H1 (cell line): Measurements from ENCODE around the gene ELAVL2. TPM values are rescaled to one million over a fixed set of nuclear protein-coding genes. Genes with fewer than 3 reads are reported as not detected.

Experiments used
- CTCF ChIA-PET: fragments of 300-600 bp; sonication (Branson Sonifier 250); formaldehyde crosslinking; loops from one replicate; lab custom pipeline; 2021; ENCODE audit not compliant: partially characterized antibody; lab: Charles Lee
- POLR2A ChIA-PET: fragments of 300-600 bp; sonication (Branson Sonifier 250); formaldehyde crosslinking; loops from one replicate; lab custom pipeline; 2021; ENCODE audit warnings: inconsistent platforms; ENCODE audit not compliant: partially characterized antibody; lab: Charles Lee
- DNase-seq, 2 experiments: peaks; one replicate each; pipeline versions ENCODE4 v3.0.0 to v3.0.0-alpha.2; 2010 to 2022; ENCODE audit warnings: low spot score in 2 of 2, low read depth in 1 of 2, mixed read lengths in 1 of 2
- FAIRE-seq: peaks from 2 replicates; lab custom pipeline; 2011; peaks lifted over from hg19 to GRCh38; lab: Jason Lieb, UNC
- H2AFZ ChIP-seq: 2 replicates; pipeline ENCODE4 v1.8.1; 2012; ENCODE audit warnings: low read length, inconsistent platforms
- H2AK5ac ChIP-seq: 2 replicates; pipeline ENCODE4 v1.6.1; 2013; ENCODE audit warnings: low read depth, low read length
- H2BK120ac ChIP-seq: replicated peaks from 2 replicates; pipeline ENCODE3; 2013; ENCODE audit warnings: low read depth, low read length, inconsistent platforms
- H2BK12ac ChIP-seq: 2 replicates; pipeline ENCODE4 v1.6.1; 2013; ENCODE audit warnings: low read depth, low read length
- H2BK15ac ChIP-seq: 2 replicates; pipeline ENCODE4 v1.6.1; 2013; ENCODE audit warnings: low read length
- H2BK20ac ChIP-seq: 2 replicates; pipeline ENCODE4 v1.6.1; 2013; ENCODE audit warnings: low read length
- H2BK5ac ChIP-seq: 2 replicates; pipeline ENCODE4 v1.6.1; 2013; ENCODE audit warnings: low read depth, low read length
- H3K14ac ChIP-seq: 2 replicates; pipeline ENCODE4 v1.6.1; 2013; ENCODE audit warnings: inconsistent platforms; ENCODE audit not compliant: insufficient read length
- H3K18ac ChIP-seq: 2 replicates; pipeline ENCODE4 v1.6.1; 2013; ENCODE audit warnings: low read length; ENCODE audit errors: extremely low read depth
- H3K23ac ChIP-seq: 2 replicates; pipeline ENCODE4 v1.6.1; 2013; ENCODE audit warnings: inconsistent platforms; ENCODE audit not compliant: insufficient read length
- H3K23me2 ChIP-seq: 2 replicates; pipeline ENCODE4 v1.6.1; 2013; ENCODE audit warnings: low read depth, low read length
- H3K27ac ChIP-seq: 2 replicates; pipeline ENCODE4 v1.6.1; 2011; ENCODE audit warnings: low read depth, low read length, inconsistent platforms
- H3K27me3 ChIP-seq, 4 experiments: replicated peaks in 1 of 4; 1 replicate in 1 of 4; 2 replicates in 3 of 4; pipeline versions ENCODE4 v1.6.1 to v1.8.1; 2011 to 2013; ENCODE audit warnings: low read length in 3 of 4, mild to moderate bottlenecking in 3 of 4, inconsistent platforms in 2 of 4, mixed read lengths in 2 of 4, moderate library complexity in 1 of 4; ENCODE audit not compliant: control insufficient read depth in 3 of 4, insufficient read depth in 3 of 4; ENCODE audit errors: extremely low read depth in 1 of 4
- H3K36me3 ChIP-seq, 4 experiments: 2 replicates each; pipeline versions ENCODE4 v1.6.1 to v1.8.1; 2011 to 2013; ENCODE audit warnings: mild to moderate bottlenecking in 4 of 4, low read length in 3 of 4, moderate library complexity in 2 of 4, control low read depth in 1 of 4, inconsistent platforms in 1 of 4; ENCODE audit not compliant: insufficient read depth in 4 of 4, control insufficient read depth in 2 of 4
- H3K4ac ChIP-seq: replicated peaks from 2 replicates; pipeline ENCODE3; 2013; ENCODE audit warnings: low read length, low read depth, mixed read lengths, inconsistent platforms; ENCODE audit not compliant: insufficient read length
- H3K4me1 ChIP-seq, 4 experiments: replicated peaks in 1 of 4; 1 replicate in 1 of 4; 2 replicates in 3 of 4; pipeline versions ENCODE4 v1.6.1 to v1.8.1; 2011 to 2013; ENCODE audit warnings: low read length in 3 of 4, inconsistent platforms in 2 of 4, mixed read lengths in 1 of 4; ENCODE audit not compliant: insufficient read depth in 4 of 4, control insufficient read depth in 3 of 4
- H3K4me2 ChIP-seq, 2 experiments: 2 replicates each; pipeline versions ENCODE4 v1.6.1 to v1.8.1; 2011 to 2013; ENCODE audit warnings: low read depth in 2 of 2, low read length in 2 of 2, control low read depth in 1 of 2, inconsistent platforms in 1 of 2, mild to moderate bottlenecking in 1 of 2; ENCODE audit not compliant: insufficient read depth in 1 of 2
- H3K4me3 ChIP-seq, 4 experiments: fragments of 200-600, 300-600 bp in 1 of 4; sonication (generic), shearing (Covaris generic), sonication (Bioruptor Twin) in 1 of 4; 2 replicates each; pipeline versions ENCODE4 v1.5.1 to v1.8.1; 2011 to 2016; ENCODE audit warnings: low read length in 4 of 4, low read depth in 3 of 4, control low read depth in 2 of 4, inconsistent platforms in 2 of 4, mild to moderate bottlenecking in 2 of 4, mixed read lengths in 1 of 4, moderate library complexity in 1 of 4; ENCODE audit not compliant: insufficient read depth in 2 of 4; ENCODE audit errors: extremely low read depth in 1 of 4
- H3K56ac ChIP-seq: replicated peaks from 2 replicates; pipeline ENCODE3; 2013; ENCODE audit warnings: low read depth, mild to moderate bottlenecking, mixed read lengths, low read length, inconsistent platforms; ENCODE audit not compliant: insufficient read length
- H3K79me1 ChIP-seq: 2 replicates; pipeline ENCODE4 v1.6.1; 2013; ENCODE audit warnings: low read depth, low read length, control low read depth
- H3K79me2 ChIP-seq, 2 experiments: 2 replicates each; pipeline versions ENCODE4 v1.6.1 to v1.8.1; 2012 to 2013; ENCODE audit warnings: low read length in 2 of 2, mild to moderate bottlenecking in 2 of 2, inconsistent platforms in 1 of 2; ENCODE audit not compliant: insufficient read depth in 2 of 2, control insufficient read depth in 1 of 2
- H3K9ac ChIP-seq, 4 experiments: replicated peaks in 1 of 4; 1 replicate in 1 of 4; 2 replicates in 3 of 4; pipeline versions ENCODE4 v1.6.1 to v1.8.1; 2011 to 2013; ENCODE audit warnings: low read depth in 3 of 4, low read length in 3 of 4, control low read depth in 2 of 4, mild to moderate bottlenecking in 2 of 4, moderate library complexity in 2 of 4, inconsistent platforms in 1 of 4; ENCODE audit errors: extremely low read depth in 1 of 4
- H3K9me3 ChIP-seq, 2 experiments: 2 replicates each; pipeline versions ENCODE4 v1.6.1 to v1.8.1; 2012 to 2013; ENCODE audit warnings: mild to moderate bottlenecking in 2 of 2, moderate library complexity in 2 of 2, control low read depth in 1 of 2, inconsistent platforms in 1 of 2, low read depth in 1 of 2, low read length in 1 of 2, mixed read lengths in 1 of 2; ENCODE audit not compliant: insufficient read depth in 2 of 2
- H4K20me1 ChIP-seq, 2 experiments: replicated peaks in 1 of 2; 2 replicates each; pipeline versions ENCODE3 to v1.8.1; 2011 to 2013; ENCODE audit warnings: inconsistent platforms in 2 of 2, low read length in 2 of 2, mild to moderate bottlenecking in 1 of 2; ENCODE audit not compliant: insufficient read depth in 2 of 2, control insufficient read depth in 1 of 2
- H4K5ac ChIP-seq: 2 replicates; pipeline ENCODE4 v1.6.1; 2013; ENCODE audit warnings: low read length, low read depth, mixed read lengths, inconsistent platforms; ENCODE audit not compliant: insufficient read length
- H4K8ac ChIP-seq: 2 replicates; pipeline ENCODE4 v1.8.0; 2013; ENCODE audit warnings: mild to moderate bottlenecking, moderate library complexity, low read length, inconsistent platforms; ENCODE audit not compliant: insufficient read depth; ENCODE audit errors: extremely low read depth
- H4K91ac ChIP-seq: replicated peaks from 2 replicates; pipeline ENCODE3; 2013; ENCODE audit warnings: low read length, mixed read lengths, inconsistent platforms; ENCODE audit not compliant: insufficient read length
- BACH1 ChIP-seq: IDR thresholded peaks from 2 replicates; pipeline ENCODE4 v1.6.1; 2012; ENCODE audit warnings: low read length, improper control_type of control experiment
- HDAC2 ChIP-seq, 2 experiments: fragments of 300-600 bp in 1 of 2; sonication (generic) in 1 of 2; IDR thresholded peaks; 2 replicates each; pipeline ENCODE4 v1.6.1; 2011 to 2012; ENCODE audit warnings: low read depth in 2 of 2, low read length in 2 of 2, mild to moderate bottlenecking in 2 of 2, moderate library complexity in 2 of 2, borderline replicate concordance in 1 of 2, inconsistent platforms in 1 of 2
- KDM5A ChIP-seq: fragments of 200-600 bp; IDR thresholded peaks from 2 replicates; pipeline ENCODE4 v1.7.1; 2012; ENCODE audit warnings: mild to moderate bottlenecking, low read length, inconsistent platforms, mixed read lengths
- RNF2 ChIP-seq: fragments of 200-900, 300-1000 bp; sonication (generic); IDR thresholded peaks from 2 replicates; pipeline ENCODE4 v1.7.1; 2016; ENCODE audit warnings: borderline replicate concordance, low read depth, mild to moderate bottlenecking, antibody characterized with exemption, low read length; ENCODE audit not compliant: poor library complexity, severe bottlenecking; ENCODE audit errors: missing control alignments
- RXRA ChIP-seq: IDR thresholded peaks from 2 replicates; pipeline ENCODE4 v1.6.1; 2011; ENCODE audit warnings: low read depth, mild to moderate bottlenecking, low read length, moderate library complexity; ENCODE audit not compliant: insufficient read depth
- SIRT6 ChIP-seq: IDR thresholded peaks from one replicate; pipeline ENCODE4 v1.7.1; 2012; ENCODE audit warnings: low read length, inconsistent platforms
- SP1 ChIP-seq: IDR thresholded peaks from 2 replicates; pipeline ENCODE4 v1.6.1; 2011; ENCODE audit warnings: low read depth, low read length
- SP4 ChIP-seq: IDR thresholded peaks from 2 replicates; pipeline ENCODE4 v1.6.1; 2012; ENCODE audit warnings: low read length, inconsistent platforms
- SRF ChIP-seq: IDR thresholded peaks from 2 replicates; pipeline ENCODE4 v1.6.1; 2011; ENCODE audit warnings: mild to moderate bottlenecking, low read depth, low read length, moderate library complexity
- TCF12 ChIP-seq: IDR thresholded peaks from 2 replicates; pipeline ENCODE4 v1.6.1; 2011; ENCODE audit warnings: low read depth, mild to moderate bottlenecking, low read length
- TEAD4 ChIP-seq: IDR thresholded peaks from 2 replicates; pipeline ENCODE4 v1.6.1; 2012; ENCODE audit warnings: low read depth, low read length, inconsistent platforms, mixed read lengths
- WGBS, 2 experiments: shearing (Covaris generic) in 1 of 2; methylation state at CpG; one replicate each; pipeline versions ENCODE4 v1.1.6 to v1.1.7; 2013 to 2015; ENCODE audit warnings: low lambda C conversion rate in 2 of 2, mixed read lengths in 2 of 2, inconsistent platforms in 1 of 2, low coverage in 1 of 2, missing lambda C conversion rate in 1 of 2; ENCODE audit not compliant: insufficient replicate concordance in 2 of 2, insufficient coverage in 1 of 2, insufficient read length in 1 of 2; ENCODE audit errors: extremely low coverage in 1 of 2, missing lambda C conversion rate in 1 of 2; 5-methylcytosine and 5-hydroxymethylcytosine counted together
- polyA plus RNA-seq, 7 experiments: library from polyadenylated mRNA; depleted of rRNA in 3 of 7; stranded (reverse) in 5 of 7; unstranded in 2 of 7; fragments of >200 nt in 5 of 7; fragments of 200-250 nt in 2 of 7; gene quantifications; 1 replicate in 5 of 7; 2 replicates in 1 of 7; 4 replicates in 1 of 7; pipeline versions ENCODE4 v1.2.1 to v1.2.3, GENCODE V29; 2011 to 2013; ENCODE audit warnings: missing spikeins in 2 of 7, mixed read lengths in 2 of 7
- total RNA-seq: library from RNA; stranded (reverse); fragmentation: NEBNext Ultra II Directional; extraction: Animal tissue kit (Norgen Biotek cat#: 25700); gene quantifications from 2 replicates; pipeline ENCODE4 v1.2.1, GENCODE V29; 2021
- TF ChIP-seq, protein P1 (sequence below): IDR thresholded peaks from 2 replicates; pipeline ENCODE4 v1.6.1; 2012; ENCODE audit warnings: inconsistent platforms
- TF ChIP-seq, protein P2 (sequence below): IDR thresholded peaks from 2 replicates; pipeline ENCODE4 v1.6.1; 2012; ENCODE audit warnings: inconsistent platforms

The ELAVL2 gene
- total and polyA plus RNA-seq, 2 of the 8 experiments (the other 6 are each of a cell fraction or from before 2014, with no cell fraction given), result 4.9 to 21.9 TPM

GRCh38 chr9:23796209-23796608 lies 29.8 kb downstream of the ELAVL2 start:
- no peak overlapping the region for H3K4me3 ChIP-seq
- H3K23me2 ChIP-seq, result no peaks in the 10 kb centered on the region
- no peak overlapping the region for H2BK15ac ChIP-seq
- WGBS, 2 experiments, result 93% methylated on average over 3 of the region's 3 CpGs; no CpG with 5 or more reads in 1 of the 2 experiments
- CTCF ChIA-PET, result interaction anchor here (1.1 to 1.3 kb wide), 2 partner anchors 9 to 13 kb away, joined by 3 to 4 read pairs; no protein-coding TSS in a partner anchor
- H3K9me3 ChIP-seq, result no peaks in the 10 kb centered on the region
- H2BK20ac ChIP-seq, result no peak overlapping the region
- H4K91ac ChIP-seq, result no peak overlapping the region
- peaks cover 2% of the 10 kb centered on the region; the same call in 1 of the 2 replicates for H3K79me1 ChIP-seq
- H3K18ac ChIP-seq, result no peak overlapping the region
- no peak overlapping the region for H3K4ac ChIP-seq
- no peak overlapping the region for H3K23ac ChIP-seq
- H2AFZ ChIP-seq, result no peak overlapping the region
- no peak overlapping the region for H3K4me2 ChIP-seq
- FAIRE-seq (no peak), DNase-seq (no peak)
- no peaks in the 10 kb centered on the region for H3K27me3 ChIP-seq
- H3K56ac ChIP-seq, result no peak overlapping the region
- H3K79me2 ChIP-seq, result peaks cover 4 to 100% of the 10 kb centered on the region in 2 experiments; a peak in 3 of 4 replicates
- no peak overlapping the region for H3K9ac ChIP-seq
- no peak overlapping the region for H2BK120ac ChIP-seq
- H3K36me3 ChIP-seq, result no peaks in the 10 kb centered on the region
- POLR2A ChIA-PET, result no interaction called here
- H4K8ac ChIP-seq, result no peak overlapping the region
- H2BK5ac ChIP-seq, result no peak overlapping the region
- H4K5ac ChIP-seq, result no peak overlapping the region
- no peak overlapping the region for H2BK12ac ChIP-seq
- H3K27ac ChIP-seq, result no peak overlapping the region
- H3K4me1 ChIP-seq, result peaks cover 0 to 12% (median 4%) of the 10 kb centered on the region in 4 experiments; a peak in 6 of 7 replicates
- no peak overlapping the region for H2AK5ac ChIP-seq
- H4K20me1 ChIP-seq, result peaks cover 2 to 7% of the 10 kb centered on the region in 2 experiments
- no peak overlapping the region for H3K14ac ChIP-seq
- TF ChIP-seq, protein P1, sequence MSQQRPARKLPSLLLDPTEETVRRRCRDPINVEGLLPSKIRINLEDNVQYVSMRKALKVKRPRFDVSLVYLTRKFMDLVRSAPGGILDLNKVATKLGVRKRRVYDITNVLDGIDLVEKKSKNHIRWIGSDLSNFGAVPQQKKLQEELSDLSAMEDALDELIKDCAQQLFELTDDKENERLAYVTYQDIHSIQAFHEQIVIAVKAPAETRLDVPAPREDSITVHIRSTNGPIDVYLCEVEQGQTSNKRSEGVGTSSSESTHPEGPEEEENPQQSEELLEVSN, result no peak
- no peak for TF ChIP-seq SP4
- no peak for TF ChIP-seq KDM5A
- no peak for TF ChIP-seq TCF12
- TF ChIP-seq HDAC2 (IDR thresholded peaks at IDR 0.05; ENCODE audit: borderline replicate concordance in 1 of 2, low read depth in 2 of 2, low read length in 2 of 2), result no peak
- TF ChIP-seq RXRA, result no peak
- TF ChIP-seq SP1, result no peak
- TF ChIP-seq SIRT6, result no peak
- TF ChIP-seq BACH1, result no peak
- TF ChIP-seq, protein P2, sequence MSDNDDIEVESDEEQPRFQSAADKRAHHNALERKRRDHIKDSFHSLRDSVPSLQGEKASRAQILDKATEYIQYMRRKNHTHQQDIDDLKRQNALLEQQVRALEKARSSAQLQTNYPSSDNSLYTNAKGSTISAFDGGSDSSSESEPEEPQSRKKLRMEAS, result no peak
- TF ChIP-seq RNF2, result no peak
- no peak for TF ChIP-seq TEAD4
- no peak for TF ChIP-seq SRF
